ENCODE data around the gene SGO1.

SGO1 gene

DNA sequence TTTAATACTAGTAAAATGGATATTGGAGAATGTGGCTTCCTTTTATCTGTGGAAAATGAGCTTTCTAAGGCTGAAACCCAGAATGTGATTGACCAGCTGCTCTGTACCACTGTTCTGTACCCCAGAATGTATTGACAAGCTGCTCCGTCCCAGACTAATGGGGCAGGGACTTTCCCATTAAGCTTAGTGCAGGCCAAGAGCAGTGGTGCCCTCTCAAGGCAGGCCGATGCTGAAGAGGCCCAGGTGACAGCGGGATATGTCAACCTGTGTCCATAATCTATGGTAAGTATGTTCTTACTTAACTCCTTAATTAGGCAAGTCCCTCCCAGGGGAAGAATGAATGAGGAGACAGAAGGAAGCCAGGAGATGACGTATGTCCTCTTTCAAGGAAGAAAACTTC is 31.1 kb downstream of the SGO1 start:
- DNase-seq (ENCODE audit: low spot score), result no peak

DNA sequence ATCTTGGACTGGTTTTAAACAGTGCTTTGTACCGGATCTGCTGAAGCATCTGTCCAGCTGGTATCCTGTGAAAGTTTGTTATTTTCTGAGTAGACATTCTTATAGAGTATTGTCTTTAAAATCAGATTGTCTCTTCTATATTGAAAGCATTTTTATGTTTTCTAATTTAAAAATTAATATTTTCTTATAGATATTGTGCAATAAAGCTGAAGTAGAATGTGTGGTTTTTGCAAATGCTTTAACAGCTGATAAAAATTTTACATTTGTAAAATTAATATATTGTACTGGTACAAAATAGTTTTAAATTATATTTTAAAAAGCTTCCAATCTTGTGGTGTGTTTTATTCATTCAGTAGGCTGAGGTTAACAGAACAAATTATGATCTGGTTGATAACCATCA is 31.9 kb downstream of the SGO1 start:
- no peak for DNase-seq (ENCODE audit: low spot score)

DNA sequence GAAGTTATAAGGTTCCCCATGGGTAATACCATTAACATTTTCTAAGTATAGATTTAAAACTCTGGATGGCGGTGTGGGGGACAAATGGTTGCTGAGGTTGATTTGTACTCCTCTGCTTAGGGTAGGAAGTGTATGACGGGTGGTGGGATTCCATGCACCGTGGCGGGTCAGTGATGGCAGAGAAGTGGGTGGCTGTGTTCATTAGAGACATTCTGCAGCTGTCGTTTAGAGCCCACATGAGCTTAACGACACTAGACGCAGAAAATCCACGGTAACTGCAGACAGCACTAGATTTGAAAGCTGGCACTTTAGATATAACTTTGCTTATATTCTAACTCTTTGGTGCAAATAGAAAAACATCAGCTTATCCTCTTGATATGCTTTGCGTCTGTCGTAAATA is 37.5 kb downstream of the SGO1 start:
- no peak for DNase-seq (ENCODE audit: low spot score)

DNA sequence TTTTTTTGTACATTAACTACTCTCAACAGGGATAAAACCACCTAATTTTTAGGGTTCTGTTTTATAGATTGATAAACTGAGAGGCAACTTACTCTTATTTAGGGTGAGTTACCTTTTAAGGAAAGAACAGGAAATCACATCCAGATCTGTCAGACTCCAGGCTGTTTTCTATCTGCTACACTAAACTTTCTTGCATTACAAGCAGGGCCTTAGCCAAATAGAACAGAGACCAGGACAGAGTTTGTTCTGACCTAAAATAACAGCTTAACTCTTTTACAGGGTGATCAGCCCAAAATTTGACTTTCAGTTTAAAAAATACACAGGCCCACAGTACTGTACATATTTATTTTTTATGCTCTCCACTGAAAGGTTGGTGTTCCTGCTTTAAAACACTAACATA is 38.6 kb downstream of the SGO1 start:
- DNase-seq (ENCODE audit: low spot score), result no peak

DNA sequence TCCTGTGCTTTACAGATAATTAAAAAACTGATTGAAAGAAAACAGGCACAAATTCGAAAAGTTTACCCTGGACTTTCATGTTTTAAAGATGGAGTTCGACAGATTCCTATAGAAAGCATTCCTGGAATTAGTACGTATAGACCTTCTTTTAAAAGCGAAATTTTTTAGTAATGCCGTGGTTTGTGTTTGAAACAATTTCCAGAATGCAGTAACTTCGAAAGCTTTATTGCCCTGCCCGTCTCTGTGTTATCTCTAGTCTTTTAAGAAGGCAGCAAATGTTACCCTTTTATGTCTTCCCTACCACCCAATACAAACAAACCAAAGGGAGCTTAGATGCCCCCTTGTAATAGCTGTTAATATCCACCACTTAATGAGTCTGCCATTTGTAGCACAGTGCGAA is 39.7 kb downstream of the SGO1 start:
- no peak for DNase-seq (ENCODE audit: low spot score)

GRCh38 chr3:20145874-20146273 is 40.1 kb downstream of the SGO1 start:
- no peak for DNase-seq (ENCODE audit: low spot score)

DNA sequence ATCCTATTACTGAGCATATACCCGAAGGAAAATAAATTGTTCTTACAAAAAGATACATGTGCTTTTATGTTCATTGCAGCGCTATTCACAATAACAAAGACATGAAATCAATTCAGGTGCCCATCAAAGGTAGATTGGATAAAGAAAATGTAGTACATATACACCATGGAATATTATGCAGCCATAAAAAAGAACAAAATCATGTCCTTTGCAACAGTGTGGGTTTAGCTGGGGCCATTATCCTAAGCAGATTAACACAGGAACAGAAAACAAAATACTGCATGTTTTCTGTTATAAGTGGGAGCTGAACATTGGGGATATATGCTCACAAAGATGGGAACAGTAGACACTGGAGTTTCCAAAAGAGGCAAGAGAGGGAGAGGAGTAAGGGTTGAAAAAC is 42.5 kb downstream of the SGO1 start:
- DNase-seq (ENCODE audit: low spot score), result no peak

GRCh38 chr3:20142517-20142916 is 43.5 kb downstream of the SGO1 start:
- DNase-seq (ENCODE audit: low spot score), result no peak

DNA sequence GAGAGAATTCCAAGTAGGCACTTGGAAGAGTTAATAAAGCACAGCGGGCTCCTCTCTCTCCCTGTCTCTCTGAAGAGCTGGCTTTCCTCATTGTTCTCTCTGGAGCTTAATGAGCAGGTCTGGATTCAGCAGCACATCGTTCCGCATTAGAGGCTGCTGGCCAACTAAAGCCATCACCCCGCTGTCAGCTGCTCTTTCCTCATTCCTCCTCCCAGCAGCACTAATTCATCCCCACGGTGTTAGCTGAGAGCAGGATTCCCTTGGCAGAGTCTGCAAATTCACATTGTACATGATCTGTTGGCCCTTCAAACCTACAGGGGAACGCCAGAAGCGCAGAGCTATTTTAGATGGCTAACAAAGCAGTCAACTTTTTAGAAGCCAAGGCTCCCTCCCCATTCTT is 44.2 kb downstream of the SGO1 start:
- peak; percentile 97 for DNase-seq (ENCODE audit: low spot score)

- no peak for DNase-seq (ENCODE audit: low spot score)
Observed at GRCh38 chr3:20141316-20141715, 44.7 kb downstream of the SGO1 start.

DNA sequence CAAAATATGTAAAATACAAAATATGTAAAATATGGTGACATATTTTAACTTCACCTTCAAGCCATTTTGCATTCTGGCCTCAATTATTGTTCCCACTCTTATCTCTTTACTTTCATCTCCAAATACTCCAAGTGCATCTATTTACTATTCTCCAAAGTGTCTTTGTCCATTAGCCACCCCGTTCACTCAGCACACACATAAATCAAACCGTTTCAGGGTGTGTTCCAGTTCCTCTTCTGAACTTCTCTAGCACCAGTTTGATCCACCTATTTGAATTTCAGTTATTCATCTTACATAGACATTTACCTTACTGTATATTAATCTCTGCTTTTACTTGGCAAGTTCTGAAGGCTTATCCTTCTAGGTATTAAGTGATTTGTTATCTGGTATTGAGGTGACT is 45.1 kb downstream of the SGO1 start:
- no peak for DNase-seq (ENCODE audit: low spot score)

DNA sequence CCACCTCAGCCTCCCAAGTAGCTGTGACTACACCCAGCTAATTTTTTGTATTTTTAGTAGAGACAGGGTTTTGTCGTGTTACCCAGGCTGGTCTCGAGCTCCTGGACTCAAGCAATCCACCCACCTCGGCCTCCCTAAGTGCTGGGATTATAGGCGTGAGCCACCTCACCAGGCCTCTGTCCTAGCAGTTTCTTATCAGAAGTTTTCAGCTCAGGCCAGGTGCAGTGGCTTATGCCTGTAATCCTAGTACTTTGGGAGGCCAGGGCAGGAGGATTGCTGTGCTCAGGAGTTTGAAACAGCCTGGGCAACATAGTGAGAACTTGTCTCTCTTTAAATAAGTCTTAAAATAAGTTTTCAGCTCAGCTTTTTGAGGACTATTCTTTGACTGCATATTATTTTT is 48.4 kb downstream of the SGO1 start:
- DNase-seq (ENCODE audit: low spot score), result no peak

GRCh38 chr3:20136231-20136630 is 49.8 kb downstream of the SGO1 start:
- DNase-seq (ENCODE audit: low spot score), result no peak

DNA sequence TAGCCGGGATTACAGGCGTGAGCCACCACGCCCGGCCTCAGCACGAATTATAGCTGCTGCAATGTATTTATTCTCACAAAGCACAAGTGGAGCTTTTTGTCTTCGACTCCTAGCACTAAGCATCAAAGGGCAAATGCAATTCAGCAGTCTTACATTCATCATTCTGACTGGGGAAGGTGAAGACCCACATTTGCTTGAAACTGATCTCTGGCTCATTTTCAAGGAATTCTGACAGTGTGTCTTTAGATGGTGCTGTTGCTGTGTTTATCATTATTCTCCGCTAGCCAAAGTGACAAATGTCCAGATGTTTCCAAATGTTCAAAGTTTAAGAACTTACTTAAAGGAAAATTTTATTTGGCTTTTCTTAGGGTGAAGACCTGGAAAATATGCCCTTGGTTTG is 55.9 kb downstream of the SGO1 start:
- no peak for DNase-seq (ENCODE audit: low spot score)

DNA sequence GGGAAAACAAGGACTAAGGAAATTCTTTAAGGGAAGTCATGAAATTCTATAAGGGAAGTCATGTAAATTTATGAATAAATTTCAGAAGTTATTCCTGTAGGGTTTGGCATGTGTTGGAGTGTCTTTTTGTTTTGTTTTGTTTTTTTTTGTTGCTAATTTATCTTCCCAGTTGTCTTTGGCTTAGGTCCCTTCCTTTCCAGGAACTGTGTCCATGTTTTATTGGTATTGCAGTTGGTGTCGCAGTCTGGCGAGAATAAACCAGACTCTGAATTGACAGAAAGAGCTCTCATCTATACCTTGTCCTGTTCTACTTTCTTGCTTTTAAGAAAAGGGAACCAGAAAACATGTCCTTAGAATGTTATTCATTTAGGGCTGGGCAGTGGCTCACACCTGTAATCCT is 57.6 kb downstream of the SGO1 start:
- DNase-seq (ENCODE audit: low spot score), result no peak

DNA sequence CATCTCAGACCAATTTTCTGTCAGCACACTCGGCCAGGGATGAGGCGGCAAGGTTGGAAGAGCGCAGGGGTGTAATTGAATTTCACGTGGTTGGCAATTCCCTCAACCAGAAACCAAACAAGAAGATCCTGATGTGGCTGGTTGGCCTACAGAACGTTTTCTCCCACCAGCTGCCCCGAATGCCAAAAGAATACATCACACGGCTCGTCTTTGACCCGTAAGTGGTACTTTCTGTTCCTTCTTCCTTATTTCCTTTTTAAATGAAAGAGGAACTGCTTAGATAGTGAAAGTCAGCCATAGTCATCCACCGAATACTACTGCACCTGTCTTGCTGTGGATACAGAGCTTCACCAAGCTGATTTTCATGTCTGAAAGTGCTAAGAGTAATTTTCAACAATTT is 60.1 kb downstream of the SGO1 start:
- no peak for DNase-seq (ENCODE audit: low spot score)

DNA sequence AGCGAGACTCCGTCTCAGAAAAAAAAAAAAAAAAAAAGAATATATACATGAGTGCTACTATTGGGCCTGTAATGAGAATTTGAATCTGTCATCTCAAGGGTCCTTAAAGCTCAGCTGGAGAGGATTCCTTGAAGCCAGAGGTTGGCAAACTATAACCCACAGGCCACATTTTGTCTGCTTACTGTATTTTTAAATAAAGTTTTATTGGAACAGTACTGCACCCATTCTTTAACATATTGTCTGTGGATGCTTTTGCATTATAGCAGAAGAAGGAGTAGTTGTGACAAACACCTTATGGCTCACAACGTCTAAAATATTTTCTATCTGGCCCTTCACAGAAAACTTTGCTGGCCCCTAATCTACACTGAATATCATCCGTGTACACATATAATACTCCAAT is 60.7 kb downstream of the SGO1 start:
- no peak for DNase-seq (ENCODE audit: low spot score)

DNA sequence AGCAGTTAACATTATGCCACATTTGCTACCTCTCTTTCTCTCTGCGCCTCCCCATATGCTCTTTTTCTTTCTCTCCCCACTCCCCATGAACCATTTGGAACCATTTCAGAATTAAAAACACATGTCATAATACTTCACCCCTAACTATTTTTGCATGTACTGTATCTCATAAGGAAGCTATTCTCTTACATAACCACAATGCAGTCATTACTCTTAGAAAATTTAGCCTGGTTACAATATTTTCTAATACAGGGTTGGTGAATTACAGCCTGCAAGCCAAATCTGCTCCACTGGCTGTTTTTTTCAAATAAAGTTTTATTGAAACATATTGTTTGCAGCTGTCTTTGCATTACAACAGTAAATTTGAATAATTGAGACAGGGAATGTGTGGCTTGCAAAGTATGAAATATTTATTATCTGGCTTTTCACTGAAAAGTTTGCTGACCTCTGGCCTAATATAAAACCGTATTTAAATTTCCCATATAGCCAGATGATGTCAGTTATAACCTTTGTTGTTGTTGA is 62.8 kb downstream of the SGO1 start:
- no peak for DNase-seq (ENCODE audit: low spot score)

GRCh38 chr3:20121088-20121487 is 64.9 kb downstream of the SGO1 start:
- DNase-seq (ENCODE audit: low spot score), result no peak
